ENCODE results near the gene FAM78B. TPM values are rescaled to one million over a fixed set of nuclear protein-coding genes. Genes with fewer than 3 reads are reported as not detected.

FAM78B gene
- total and polyA plus RNA-seq, 10 of the 15 experiments (the other 5 are each of a cell fraction or from before 2014, with no cell fraction given) = 0.10 to 4.9 (median 1.6) TPM

DNA sequence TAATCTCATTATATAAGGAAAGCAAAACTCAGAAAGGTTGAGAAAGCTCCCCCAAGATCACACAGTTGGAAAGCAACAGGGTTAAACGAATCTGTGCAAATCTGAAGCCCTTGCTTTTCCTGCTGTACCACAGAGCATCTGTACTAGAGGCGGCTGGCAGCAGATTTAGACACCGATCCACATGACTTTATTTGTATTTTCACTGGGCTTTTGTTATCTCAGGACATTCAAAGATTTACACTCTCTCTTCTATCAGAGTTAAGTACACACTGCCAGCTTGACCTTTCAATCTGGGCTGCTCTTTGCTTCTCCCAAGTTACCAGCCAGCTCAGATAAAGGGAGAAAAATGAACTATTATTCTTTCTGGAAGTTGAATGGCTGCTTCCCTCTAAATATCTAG lies 146.6 kb downstream of the FAM78B start:
- H3K36me3 ChIP-seq (ENCODE audit: control insufficient read depth in 2 of 2, insufficient read depth in 2 of 2, low read length in 1 of 2) = no peaks in the 10 kb centered on the region
- H3K4me3 ChIP-seq = no peak overlapping the region
- in situ Hi-C loops (cut with MboI) = no loop called here
- BruUV-seq (replicated peaks) = no TSS peak
- SMC1A ChIA-PET (ENCODE audit: uncharacterized antibody, unreplicated experiment) = no interaction called here
- H4K20me1 ChIP-seq (ENCODE audit: control insufficient read depth, insufficient read depth) = no peaks in the 10 kb centered on the region
- POLR2A ChIA-PET = no interaction called here
- no peak overlapping the region for H3K9ac ChIP-seq (ENCODE audit: control insufficient read depth, insufficient read depth, low read length)
- H3K79me2 ChIP-seq (ENCODE audit: control insufficient read depth, insufficient read depth, low read length) = no peaks in the 10 kb centered on the region
- H3K9me3 ChIP-seq (replicated peaks; ENCODE audit: control insufficient read depth, insufficient read depth, low read length) = no peaks in the 10 kb centered on the region
- no peak overlapping the region for H2AFZ ChIP-seq (ENCODE audit: control insufficient read depth, low read depth, low read length)
- H3K27me3 ChIP-seq (replicated peaks in 1 of 2; ENCODE audit: control insufficient read depth in 2 of 2, insufficient read depth in 2 of 2, low read length in 1 of 2) = peaks cover 0 to 5% of the 10 kb centered on the region in 2 experiments; a peak in 3 of 4 replicates
- no peak for FAIRE-seq
- no peak for ATAC-seq
- no peak overlapping the region for H3K27ac ChIP-seq (ENCODE audit: control insufficient read depth, insufficient read depth)
- RAD21 ChIA-PET (ENCODE audit: unreplicated experiment) = no interaction called here
- intact Hi-C loops (cut with micrococcal nuclease; ENCODE audit: unreplicated experiment) = no loop called here
- H3K4me2 ChIP-seq (ENCODE audit: control insufficient read depth, insufficient read depth) = no peak overlapping the region
- no peak for DNase-seq (ENCODE audit: low read depth, low spot score)
- CTCF ChIA-PET = no interaction called here
- WGBS (ENCODE audit: insufficient coverage, insufficient replicate concordance, low lambda C conversion rate, missing lambda C conversion rate) = 15% methylated on average over 3 of the region's 3 CpGs
- no peak for TF ChIP-seq HDAC6 (IDR thresholded peaks at IDR 0.05; ENCODE audit: unreplicated experiment)
- TF ChIP-seq EP300 (IDR thresholded peaks at IDR 0.05; ENCODE audit: borderline replicate concordance in 1 of 2, control insufficient read depth in 1 of 2, low read depth in 2 of 2, low read length in 2 of 2) = no peak
- no peak for TF ChIP-seq ESRRA (IDR thresholded peaks at IDR 0.05; ENCODE audit: low read length)
- TF ChIP-seq IRF4 (IDR thresholded peaks at IDR 0.05; ENCODE audit: low read depth, low read length) = no peak
- TF ChIP-seq RCOR1 (conservative IDR thresholded peaks at IDR 0.05; ENCODE audit: low read depth, low read length) = no peak
- TF ChIP-seq YBX1 (IDR thresholded peaks at IDR 0.05) = no peak
- TF ChIP-seq, protein P1, sequence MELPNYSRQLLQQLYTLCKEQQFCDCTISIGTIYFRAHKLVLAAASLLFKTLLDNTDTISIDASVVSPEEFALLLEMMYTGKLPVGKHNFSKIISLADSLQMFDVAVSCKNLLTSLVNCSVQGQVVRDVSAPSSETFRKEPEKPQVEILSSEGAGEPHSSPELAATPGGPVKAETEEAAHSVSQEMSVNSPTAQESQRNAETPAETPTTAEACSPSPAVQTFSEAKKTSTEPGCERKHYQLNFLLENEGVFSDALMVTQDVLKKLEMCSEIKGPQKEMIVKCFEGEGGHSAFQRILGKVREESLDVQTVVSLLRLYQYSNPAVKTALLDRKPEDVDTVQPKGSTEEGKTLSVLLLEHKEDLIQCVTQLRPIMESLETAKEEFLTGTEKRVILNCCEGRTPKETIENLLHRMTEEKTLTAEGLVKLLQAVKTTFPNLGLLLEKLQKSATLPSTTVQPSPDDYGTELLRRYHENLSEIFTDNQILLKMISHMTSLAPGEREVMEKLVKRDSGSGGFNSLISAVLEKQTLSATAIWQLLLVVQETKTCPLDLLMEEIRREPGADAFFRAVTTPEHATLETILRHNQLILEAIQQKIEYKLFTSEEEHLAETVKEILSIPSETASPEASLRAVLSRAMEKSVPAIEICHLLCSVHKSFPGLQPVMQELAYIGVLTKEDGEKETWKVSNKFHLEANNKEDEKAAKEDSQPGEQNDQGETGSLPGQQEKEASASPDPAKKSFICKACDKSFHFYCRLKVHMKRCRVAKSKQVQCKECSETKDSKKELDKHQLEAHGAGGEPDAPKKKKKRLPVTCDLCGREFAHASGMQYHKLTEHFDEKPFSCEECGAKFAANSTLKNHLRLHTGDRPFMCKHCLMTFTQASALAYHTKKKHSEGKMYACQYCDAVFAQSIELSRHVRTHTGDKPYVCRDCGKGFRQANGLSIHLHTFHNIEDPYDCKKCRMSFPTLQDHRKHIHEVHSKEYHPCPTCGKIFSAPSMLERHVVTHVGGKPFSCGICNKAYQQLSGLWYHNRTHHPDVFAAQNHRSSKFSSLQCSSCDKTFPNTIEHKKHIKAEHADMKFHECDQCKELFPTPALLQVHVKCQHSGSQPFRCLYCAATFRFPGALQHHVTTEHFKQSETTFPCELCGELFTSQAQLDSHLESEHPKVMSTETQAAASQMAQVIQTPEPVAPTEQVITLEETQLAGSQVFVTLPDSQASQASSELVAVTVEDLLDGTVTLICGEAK (IDR thresholded peaks at IDR 0.05; ENCODE audit: borderline replicate concordance) = no peak
- TF ChIP-seq ASH2L (IDR thresholded peaks at IDR 0.05; ENCODE audit: borderline replicate concordance, low read depth) = no peak
- no peak for TF ChIP-seq NR2F1 (conservative IDR thresholded peaks at IDR 0.05)
- no peak for TF ChIP-seq BRCA1 (IDR thresholded peaks at IDR 0.05; ENCODE audit: low read depth, low read length)
- TF ChIP-seq, protein P2, sequence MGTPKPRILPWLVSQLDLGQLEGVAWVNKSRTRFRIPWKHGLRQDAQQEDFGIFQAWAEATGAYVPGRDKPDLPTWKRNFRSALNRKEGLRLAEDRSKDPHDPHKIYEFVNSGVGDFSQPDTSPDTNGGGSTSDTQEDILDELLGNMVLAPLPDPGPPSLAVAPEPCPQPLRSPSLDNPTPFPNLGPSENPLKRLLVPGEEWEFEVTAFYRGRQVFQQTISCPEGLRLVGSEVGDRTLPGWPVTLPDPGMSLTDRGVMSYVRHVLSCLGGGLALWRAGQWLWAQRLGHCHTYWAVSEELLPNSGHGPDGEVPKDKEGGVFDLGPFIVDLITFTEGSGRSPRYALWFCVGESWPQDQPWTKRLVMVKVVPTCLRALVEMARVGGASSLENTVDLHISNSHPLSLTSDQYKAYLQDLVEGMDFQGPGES (IDR thresholded peaks at IDR 0.05) = no peak
- no peak for TF ChIP-seq STAT3 (IDR thresholded peaks at IDR 0.05; ENCODE audit: low read depth, low read length)
- TF ChIP-seq SMC3 (IDR thresholded peaks at IDR 0.05; ENCODE audit: borderline replicate concordance, low read length) = no peak
- TF ChIP-seq CEBPB (IDR thresholded peaks at IDR 0.05; ENCODE audit: borderline replicate concordance in 1 of 2, low read depth in 2 of 2, low read length in 2 of 2) = no peak
- TF ChIP-seq PAX5 (IDR thresholded peaks at IDR 0.05; ENCODE audit: borderline replicate concordance, low read depth, low read length) = no peak
- TF ChIP-seq, protein P3, sequence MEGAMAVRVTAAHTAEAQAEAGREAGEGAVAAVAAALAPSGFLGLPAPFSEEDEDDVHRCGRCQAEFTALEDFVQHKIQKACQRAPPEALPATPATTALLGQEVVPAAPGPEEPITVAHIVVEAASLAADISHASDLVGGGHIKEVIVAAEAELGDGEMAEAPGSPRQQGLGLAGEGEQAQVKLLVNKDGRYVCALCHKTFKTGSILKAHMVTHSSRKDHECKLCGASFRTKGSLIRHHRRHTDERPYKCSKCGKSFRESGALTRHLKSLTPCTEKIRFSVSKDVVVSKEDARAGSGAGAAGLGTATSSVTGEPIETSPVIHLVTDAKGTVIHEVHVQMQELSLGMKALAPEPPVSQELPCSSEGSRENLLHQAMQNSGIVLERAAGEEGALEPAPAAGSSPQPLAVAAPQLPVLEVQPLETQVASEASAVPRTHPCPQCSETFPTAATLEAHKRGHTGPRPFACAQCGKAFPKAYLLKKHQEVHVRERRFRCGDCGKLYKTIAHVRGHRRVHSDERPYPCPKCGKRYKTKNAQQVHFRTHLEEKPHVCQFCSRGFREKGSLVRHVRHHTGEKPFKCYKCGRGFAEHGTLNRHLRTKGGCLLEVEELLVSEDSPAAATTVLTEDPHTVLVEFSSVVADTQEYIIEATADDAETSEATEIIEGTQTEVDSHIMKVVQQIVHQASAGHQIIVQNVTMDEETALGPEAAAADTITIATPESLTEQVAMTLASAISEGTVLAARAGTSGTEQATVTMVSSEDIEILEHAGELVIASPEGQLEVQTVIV (IDR thresholded peaks at IDR 0.05; ENCODE audit: borderline replicate concordance, partially characterized antibody) = no peak
- H3K4me1 ChIP-seq (ENCODE audit: control insufficient read depth, insufficient read depth, low read length) = no peaks in the 10 kb centered on the region

All from GM12878 (cell line).